Tibial artery (tissue), 4 donors: ENCODE data around the gene ELOVL6.

Experiments used
- DNase-seq, 2 donors: peaks; one replicate each; pipeline ENCODE4 v3.0.0-alpha.2; 2019
- H3K27ac ChIP-seq, 2 donors: fragments of 200-600 bp; sonication (generic) in 1 of 2; 1 replicate in 1 of 2; 2 replicates in 1 of 2; pipeline ENCODE4 v1.5.1; 2018 to 2019; ENCODE audit warnings: mild to moderate bottlenecking in 1 of 2
- H3K27me3 ChIP-seq, 2 donors: fragments of 200-600 bp; sonication (generic) in 1 of 2; one replicate each; pipeline versions ENCODE4 v1.5.1 to v1.6.0; 2016 to 2019
- H3K36me3 ChIP-seq, 3 donors: fragments of 200-600 bp; sonication (generic) in 2 of 3; one replicate each; pipeline ENCODE4 v1.5.1; 2016 to 2019; ENCODE audit warnings: mild to moderate bottlenecking in 2 of 3
- H3K4me1 ChIP-seq, 4 donors: fragments of 200-600 bp; sonication (generic) in 2 of 4; 1 replicate in 3 of 4; 2 replicates in 1 of 4; pipeline ENCODE4 v1.5.1; 2016 to 2019
- H3K4me3 ChIP-seq, 2 donors: fragments of 200-600 bp; sonication (generic) in 1 of 2; 1 replicate in 1 of 2; 2 replicates in 1 of 2; pipeline ENCODE4 v1.5.1; 2018 to 2019; ENCODE audit warnings: mild to moderate bottlenecking in 2 of 2
- H3K9me3 ChIP-seq, 3 donors: fragments of 200-600 bp; sonication (generic) in 1 of 3; one replicate each; pipeline ENCODE4 v1.5.1; 2016 to 2019
- intact Hi-C: fragments of 100-400 bp; cut with DNase I; formaldehyde crosslinking; loops from one replicate; pipeline ENCODE4 v1.15.0; 2023; ENCODE audit warnings: low total_unique reads
- TF ChIP-seq, protein P1 (sequence below), 2 experiments: fragments of 200-600 bp in 1 of 2; fragments of 450-650 bp in 1 of 2; IDR thresholded peaks; one replicate each; pipeline ENCODE4 v1.5.1; 2017 to 2019; ENCODE audit warnings: antibody characterized with exemption in 2 of 2, mild to moderate bottlenecking in 1 of 2, moderate library complexity in 1 of 2

The ELOVL6 gene

DNA sequence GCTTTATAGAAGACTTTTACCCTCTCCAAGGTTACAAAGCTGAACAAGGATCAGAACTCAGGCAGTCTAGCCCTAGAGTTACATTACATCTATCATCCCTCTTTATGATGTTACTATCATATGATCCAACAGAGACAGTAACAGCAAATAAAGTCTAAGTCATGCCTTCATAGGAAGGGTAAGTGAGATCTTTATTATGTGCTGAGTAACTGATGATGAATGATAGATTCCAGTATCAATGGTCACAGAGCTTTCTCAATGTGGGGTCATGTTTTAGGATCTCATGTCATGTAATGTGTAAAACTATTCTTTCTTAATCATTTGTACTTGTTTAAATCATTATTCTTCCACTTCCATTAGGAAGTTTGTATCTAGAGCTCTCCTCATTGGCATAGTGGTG lies 22.8 kb downstream of the ELOVL6 start:
- intact Hi-C loops: no loop called here
- H3K27ac ChIP-seq: no peak overlapping the region
- no peak overlapping the region for H3K4me3 ChIP-seq
- TF ChIP-seq, protein P1, sequence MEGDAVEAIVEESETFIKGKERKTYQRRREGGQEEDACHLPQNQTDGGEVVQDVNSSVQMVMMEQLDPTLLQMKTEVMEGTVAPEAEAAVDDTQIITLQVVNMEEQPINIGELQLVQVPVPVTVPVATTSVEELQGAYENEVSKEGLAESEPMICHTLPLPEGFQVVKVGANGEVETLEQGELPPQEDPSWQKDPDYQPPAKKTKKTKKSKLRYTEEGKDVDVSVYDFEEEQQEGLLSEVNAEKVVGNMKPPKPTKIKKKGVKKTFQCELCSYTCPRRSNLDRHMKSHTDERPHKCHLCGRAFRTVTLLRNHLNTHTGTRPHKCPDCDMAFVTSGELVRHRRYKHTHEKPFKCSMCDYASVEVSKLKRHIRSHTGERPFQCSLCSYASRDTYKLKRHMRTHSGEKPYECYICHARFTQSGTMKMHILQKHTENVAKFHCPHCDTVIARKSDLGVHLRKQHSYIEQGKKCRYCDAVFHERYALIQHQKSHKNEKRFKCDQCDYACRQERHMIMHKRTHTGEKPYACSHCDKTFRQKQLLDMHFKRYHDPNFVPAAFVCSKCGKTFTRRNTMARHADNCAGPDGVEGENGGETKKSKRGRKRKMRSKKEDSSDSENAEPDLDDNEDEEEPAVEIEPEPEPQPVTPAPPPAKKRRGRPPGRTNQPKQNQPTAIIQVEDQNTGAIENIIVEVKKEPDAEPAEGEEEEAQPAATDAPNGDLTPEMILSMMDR (IDR thresholded peaks at IDR 0.05): no peak
- no peaks in the 10 kb centered on the region for H3K9me3 ChIP-seq
- no peaks in the 10 kb centered on the region for H3K27me3 ChIP-seq
- H3K36me3 ChIP-seq: no peaks in the 10 kb centered on the region
- DNase-seq: no peak
- H3K4me1 ChIP-seq: no peaks in the 10 kb centered on the region

DNA sequence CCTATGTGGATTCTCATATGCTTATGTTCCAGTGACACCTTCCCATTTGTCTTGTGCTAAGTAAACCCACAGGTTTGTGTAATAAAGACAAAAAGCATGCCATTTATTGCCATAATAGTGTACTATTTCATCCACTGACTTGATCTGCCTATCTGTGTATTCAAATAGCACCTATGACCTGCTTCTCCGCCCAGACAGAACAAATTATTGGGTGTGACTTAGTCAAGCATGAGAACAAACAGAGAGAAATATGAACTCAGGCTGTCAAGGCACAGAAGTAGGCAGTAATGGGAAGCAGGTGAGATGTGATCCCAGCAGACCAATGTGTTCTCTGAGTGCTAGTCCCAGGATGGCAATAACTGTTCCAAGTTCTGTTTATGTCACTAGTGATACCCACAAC lies 25.4 kb downstream of the ELOVL6 start:
- intact Hi-C loops: no loop called here
- TF ChIP-seq, protein P1 (IDR thresholded peaks at IDR 0.05): no peak
- no peaks in the 10 kb centered on the region for H3K27me3 ChIP-seq
- H3K36me3 ChIP-seq: no peaks in the 10 kb centered on the region
- H3K4me1 ChIP-seq: no peaks in the 10 kb centered on the region
- no peak overlapping the region for H3K4me3 ChIP-seq
- DNase-seq: no peak
- no peaks in the 10 kb centered on the region for H3K9me3 ChIP-seq
- no peak overlapping the region for H3K27ac ChIP-seq

DNA sequence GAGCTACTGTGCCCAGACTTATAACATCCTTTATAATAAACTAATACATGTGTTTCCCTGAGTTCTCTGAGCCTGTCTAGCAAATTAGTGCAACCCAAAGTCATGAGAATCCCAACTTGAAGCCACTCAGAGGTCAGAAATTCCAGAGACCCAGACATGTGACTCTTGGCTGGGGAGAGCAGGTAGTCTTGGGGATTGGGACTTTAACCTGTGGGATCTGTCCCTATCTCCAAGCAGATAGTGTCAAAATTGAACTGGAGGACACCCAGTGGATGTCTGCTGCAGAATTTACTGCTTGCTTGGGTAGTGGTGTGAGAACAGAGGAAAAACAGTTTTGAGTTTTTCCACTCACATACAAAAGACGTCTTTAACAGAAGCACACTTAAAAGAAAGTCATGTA lies 26.4 kb downstream of the ELOVL6 start:
- no peak overlapping the region for H3K4me3 ChIP-seq
- H3K4me1 ChIP-seq: no peaks in the 10 kb centered on the region
- H3K27ac ChIP-seq: no peak overlapping the region
- no peak for DNase-seq
- no peaks in the 10 kb centered on the region for H3K36me3 ChIP-seq
- TF ChIP-seq, protein P1 (IDR thresholded peaks at IDR 0.05): no peak
- H3K9me3 ChIP-seq: no peaks in the 10 kb centered on the region
- intact Hi-C loops: no loop called here
- no peaks in the 10 kb centered on the region for H3K27me3 ChIP-seq

DNA sequence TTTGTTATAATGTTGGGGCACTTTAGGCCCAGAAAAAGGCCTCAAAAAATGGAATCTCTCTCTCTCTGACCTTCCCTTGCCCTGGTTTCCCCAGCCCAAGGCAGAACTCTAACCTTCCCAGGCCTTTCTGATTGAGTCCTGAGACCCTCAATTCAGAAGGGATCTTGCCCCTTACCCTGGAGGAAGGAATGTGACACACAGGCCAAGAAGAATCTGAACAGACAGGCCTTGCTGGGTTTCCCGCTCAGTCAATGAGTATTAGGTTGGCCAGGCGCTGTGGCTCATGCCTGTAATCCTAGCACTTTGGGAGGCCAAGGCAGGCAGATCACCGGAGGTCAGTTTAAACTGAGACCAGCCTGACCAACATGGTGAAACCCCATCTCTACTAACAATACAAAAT lies 27.6 kb downstream of the ELOVL6 start:
- H3K27ac ChIP-seq: no peak overlapping the region
- intact Hi-C loops: no loop called here
- H3K27me3 ChIP-seq: no peaks in the 10 kb centered on the region
- no peaks in the 10 kb centered on the region for H3K36me3 ChIP-seq
- no peaks in the 10 kb centered on the region for H3K4me1 ChIP-seq
- TF ChIP-seq, protein P1 (IDR thresholded peaks at IDR 0.05): no peak
- DNase-seq: no peak
- no peak overlapping the region for H3K4me3 ChIP-seq
- H3K9me3 ChIP-seq: no peaks in the 10 kb centered on the region

DNA sequence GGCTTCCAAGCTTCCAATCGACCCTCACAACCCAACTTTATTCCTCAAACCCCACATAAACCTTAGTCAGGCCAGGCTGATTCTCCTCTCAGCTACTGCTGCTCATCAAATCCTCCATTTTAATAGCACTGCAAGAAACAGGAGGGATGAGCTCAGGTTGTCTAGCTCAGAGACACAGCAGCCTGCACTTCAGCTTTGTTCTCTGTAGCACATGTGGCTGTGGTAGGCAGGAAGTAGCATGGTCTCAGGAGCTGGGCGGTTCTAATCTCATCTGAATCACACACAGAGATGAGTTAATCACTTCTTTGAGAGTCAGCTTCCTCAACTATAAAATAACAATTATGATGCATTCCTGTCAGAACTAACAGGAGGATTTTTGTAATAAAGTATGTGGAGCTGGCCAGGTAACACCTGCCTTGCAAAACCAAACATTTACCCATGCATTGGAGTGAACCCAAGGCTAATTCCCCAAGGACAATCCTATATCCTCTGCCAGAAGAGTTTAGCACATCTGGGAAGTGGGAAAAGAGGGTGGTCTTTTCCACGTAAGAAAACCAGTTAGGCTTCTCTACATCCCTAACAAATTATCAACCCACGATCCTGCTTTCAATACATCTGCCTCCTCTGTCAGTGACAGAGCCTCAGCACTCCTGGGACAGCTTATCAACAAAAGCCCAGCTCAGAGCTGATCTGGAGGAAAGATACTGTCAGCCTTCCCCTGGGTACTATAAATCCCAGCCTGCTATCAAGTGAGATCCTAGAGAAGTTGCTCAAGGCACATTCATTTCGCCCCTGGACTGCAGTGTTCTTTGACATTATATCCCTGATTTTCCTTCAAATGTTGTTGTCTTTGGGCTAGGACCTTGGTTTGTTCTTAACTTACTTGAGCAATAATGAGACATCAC lies 32.8 kb downstream of the ELOVL6 start:
- Histone ChIP-seq H3K4me1 (peaks cover 0 to 15% (median 7%) of the 10 kb centered on the region in 4 donors), H3K27me3 (no peaks in the 10 kb centered on the region), H3K9me3 (no peaks in the 10 kb centered on the region), H3K4me3 (no peak overlapping the region), H3K27ac (no peak overlapping the region), H3K36me3 (no peaks in the 10 kb centered on the region)
- intact Hi-C loops: no loop called here
- TF ChIP-seq, protein P1 (IDR thresholded peaks at IDR 0.05): no peak
- no peak for DNase-seq
